Measurements from ENCODE around the gene BAX. TPM values are rescaled to one million over a fixed set of nuclear protein-coding genes. Genes with fewer than 3 reads are reported as not detected.

Gene BAX
- total and polyA plus RNA-seq, 9 of the 15 experiments (the other 6 are each of a cell fraction or from before 2014, with no cell fraction given): 3.2 to 95.4 (median 44.5) TPM

GRCh38 chr19:48970923-48971395, 16.3 kb downstream of the BAX start (continued):
- TF ChIP-seq REST (IDR thresholded peaks at IDR 0.05; ENCODE audit: borderline replicate concordance) (peak; percentile 87), REST (CRISPR knock-in tag; IDR thresholded peaks at IDR 0.05; ENCODE audit: low read depth) (no peak), ZBTB17 (CRISPR knock-in tag; IDR thresholded peaks at IDR 0.05) (0 out of 2 replicates have a peak, but pooled peaks have one; percentile 13), E2F1 (CRISPR knock-in tag; IDR thresholded peaks at IDR 0.05) (peak; percentile 66; the same call in 1 of the 2 replicates), TEAD1 (CRISPR knock-in tag; IDR thresholded peaks at IDR 0.05) (no peak), HNRNPK (IDR thresholded peaks at IDR 0.05; ENCODE audit: low read depth, low read length, poor library complexity, severe bottlenecking) (no peak), NR4A1 (CRISPR knock-in tag; IDR thresholded peaks at IDR 0.05) (no peak), NR4A1 (tag; IDR thresholded peaks at IDR 0.05) (0 out of 2 replicates have a peak, but pooled peaks have one; percentile 35), KLF16 (IDR thresholded peaks at IDR 0.05) (0 out of 2 replicates have a peak, but pooled peaks have one; percentile 26), L3MBTL2 (IDR thresholded peaks at IDR 0.05) (no peak), EGR1 (conservative IDR thresholded peaks at IDR 0.05) (no peak), VEZF1 (CRISPR knock-in tag; IDR thresholded peaks at IDR 0.05) (peak; percentile 21; the same call in 1 of the 2 replicates)
